Esophagus muscularis mucosa (tissue), 4 donors: Measurements from ENCODE around the gene GMCL1.

Experiments
- EP300 ChIP-seq: sonication (generic); formaldehyde crosslinking; IDR thresholded peaks from one replicate; pipeline ENCODE4 v1.6.1; 2017; ENCODE audit warnings: antibody characterized with exemption
- POLR2A ChIP-seq: fragments of 450-650 bp; IDR thresholded peaks from one replicate; pipeline ENCODE4 v1.6.1; 2017; ENCODE audit warnings: antibody characterized with exemption, moderate library complexity, mild to moderate bottlenecking, low read depth
- POLR2AphosphoS5 ChIP-seq, 2 donors: sonication (generic); formaldehyde crosslinking; IDR thresholded peaks; one replicate each; pipeline ENCODE4 v1.6.1; 2017; ENCODE audit warnings: antibody characterized with exemption in 2 of 2
- TF ChIP-seq, protein P1 (sequence below), 3 experiments: fragments of 200-600 bp in 2 of 3; fragments of 450-650 bp in 1 of 3; sonication (generic) in 2 of 3; IDR thresholded peaks; one replicate each; pipeline ENCODE4 v1.5.1; 2017 to 2019; ENCODE audit warnings: antibody characterized with exemption in 3 of 3, mild to moderate bottlenecking in 2 of 3, moderate library complexity in 1 of 3

DNA sequence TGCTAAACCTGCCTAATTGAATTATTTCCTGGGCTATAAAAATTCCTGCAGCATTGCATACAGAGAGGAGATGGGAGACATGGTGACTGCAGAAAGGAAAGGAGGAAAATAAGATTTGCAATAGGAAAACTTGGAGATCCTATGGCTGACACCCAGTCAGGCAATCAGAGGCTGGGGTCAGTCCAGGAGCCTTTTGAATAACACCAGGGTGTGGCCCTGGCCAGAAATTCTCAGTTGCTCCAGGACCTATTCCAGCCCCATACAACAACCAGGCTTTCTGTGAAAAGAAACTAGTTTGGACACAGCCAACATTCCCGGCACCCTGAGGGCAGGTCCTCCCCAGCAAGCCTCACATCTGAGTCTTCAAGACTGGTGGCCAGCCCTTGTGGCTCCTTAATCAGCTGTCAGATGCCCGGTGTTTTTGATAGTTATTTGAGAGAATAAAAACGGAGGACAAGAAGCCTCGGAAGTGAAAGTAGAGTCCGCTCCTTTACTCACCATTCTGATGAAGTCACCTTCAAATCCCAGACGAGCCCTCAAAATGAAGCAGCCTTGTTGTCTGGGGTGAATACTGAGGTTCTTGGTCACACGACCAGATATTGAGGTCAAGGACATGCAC, 31.1 kb upstream of the GMCL1 start:
- TF ChIP-seq POLR2A (no peak), POLR2AphosphoS5 (IDR thresholded peaks at IDR 0.05) (no peak), EP300 (no peak)
- TF ChIP-seq, protein P1, sequence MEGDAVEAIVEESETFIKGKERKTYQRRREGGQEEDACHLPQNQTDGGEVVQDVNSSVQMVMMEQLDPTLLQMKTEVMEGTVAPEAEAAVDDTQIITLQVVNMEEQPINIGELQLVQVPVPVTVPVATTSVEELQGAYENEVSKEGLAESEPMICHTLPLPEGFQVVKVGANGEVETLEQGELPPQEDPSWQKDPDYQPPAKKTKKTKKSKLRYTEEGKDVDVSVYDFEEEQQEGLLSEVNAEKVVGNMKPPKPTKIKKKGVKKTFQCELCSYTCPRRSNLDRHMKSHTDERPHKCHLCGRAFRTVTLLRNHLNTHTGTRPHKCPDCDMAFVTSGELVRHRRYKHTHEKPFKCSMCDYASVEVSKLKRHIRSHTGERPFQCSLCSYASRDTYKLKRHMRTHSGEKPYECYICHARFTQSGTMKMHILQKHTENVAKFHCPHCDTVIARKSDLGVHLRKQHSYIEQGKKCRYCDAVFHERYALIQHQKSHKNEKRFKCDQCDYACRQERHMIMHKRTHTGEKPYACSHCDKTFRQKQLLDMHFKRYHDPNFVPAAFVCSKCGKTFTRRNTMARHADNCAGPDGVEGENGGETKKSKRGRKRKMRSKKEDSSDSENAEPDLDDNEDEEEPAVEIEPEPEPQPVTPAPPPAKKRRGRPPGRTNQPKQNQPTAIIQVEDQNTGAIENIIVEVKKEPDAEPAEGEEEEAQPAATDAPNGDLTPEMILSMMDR (IDR thresholded peaks at IDR 0.05): no peak
